ENCODE measurements around the gene HDAC9.

- TF ChIP-seq CTCF (IDR thresholded peaks at IDR 0.05) (no peak), POLR2A (IDR thresholded peaks at IDR 0.05) (no peak), POLR2AphosphoS5 (IDR thresholded peaks at IDR 0.05) (no peak), EP300 (IDR thresholded peaks at IDR 0.05) (no peak)
Measured at GRCh38 chr7:18654709-18655108, 159.2 kb downstream of the HDAC9 start.
